ENCODE data around the gene AMDHD2. TPM values are rescaled to one million over a fixed set of nuclear protein-coding genes. Genes with fewer than 3 reads are reported as not detected.

Gene AMDHD2
- total RNA-seq, 4 donors from 2014 or later: 32.9 to 50.3 (median 42.2) TPM

- no peak for DNase-seq (ENCODE audit: low spot score in 2 of 2)
- 76 to 85% methylated on average over 59 to 60 of the region's 62 CpGs for WGBS, 2 donors
- no peak overlapping the region for H3K4me3 ChIP-seq (ENCODE audit: low read depth, poor library complexity, severe bottlenecking)
- intact Hi-C loops (cut with DNase I; ENCODE audit: low total_unique reads): no loop called here
- TF ChIP-seq POLR2A (IDR thresholded peaks at IDR 0.05) (no peak), CTCF (IDR thresholded peaks at IDR 0.05) (no peak)
Observed at GRCh38 chr16:2496223-2497115, 23.7 kb upstream of the AMDHD2 start.

- no peak overlapping the region for H3K4me3 ChIP-seq (ENCODE audit: low read depth, poor library complexity, severe bottlenecking)
- TF ChIP-seq POLR2A (IDR thresholded peaks at IDR 0.05) (no peak), CTCF (IDR thresholded peaks at IDR 0.05) (no peak)
- DNase-seq (ENCODE audit: low spot score in 2 of 2): no peak
- WGBS, 2 donors: 42 to 47% methylated on average over 18 to 21 of the region's 21 CpGs
- intact Hi-C loops (cut with DNase I; ENCODE audit: low total_unique reads): no loop called here
Observed at GRCh38 chr16:2497116-2497630, 23.0 kb upstream of the AMDHD2 start.

- TF ChIP-seq CTCF (IDR thresholded peaks at IDR 0.05) (no peak), POLR2A (IDR thresholded peaks at IDR 0.05) (no peak)
- H3K4me3 ChIP-seq (ENCODE audit: low read depth, poor library complexity, severe bottlenecking): no peak overlapping the region
- DNase-seq (ENCODE audit: low spot score in 2 of 2): no peak
Observed at GRCh38 chr16:2497695-2498484, 22.3 kb upstream of the AMDHD2 start.

GRCh38 chr16:2498531-2499253 lies 21.5 kb upstream of the AMDHD2 start:
- intact Hi-C loops (cut with DNase I; ENCODE audit: low total_unique reads): no loop called here
- WGBS, 2 donors: 46 to 59% methylated on average over 12 to 14 of the region's 15 CpGs
- peak in 1 of 2 donors; percentile 90 for DNase-seq (ENCODE audit: low spot score in 2 of 2)
- H3K4me3 ChIP-seq (ENCODE audit: low read depth, poor library complexity, severe bottlenecking): no peak overlapping the region
- TF ChIP-seq CTCF (IDR thresholded peaks at IDR 0.05) (no peak), POLR2A (IDR thresholded peaks at IDR 0.05) (no peak)

More at GRCh38 chr16:2497695-2498484, 22.3 kb upstream of the AMDHD2 start:
- intact Hi-C loops (cut with DNase I; ENCODE audit: low total_unique reads): no loop called here
- WGBS, 2 donors: 56 to 62% methylated on average over 17 to 24 of the region's 26 CpGs

GRCh38 chr16:2499454-2499853 lies 20.7 kb upstream of the AMDHD2 start:
- 50 to 52% methylated on average over 1 to 6 of the region's 6 CpGs for WGBS, 2 donors

More at GRCh38 chr16:2499454-2499853, 20.7 kb upstream of the AMDHD2 start:
- TF ChIP-seq CTCF (IDR thresholded peaks at IDR 0.05): no peak
- no peak for TF ChIP-seq POLR2A (IDR thresholded peaks at IDR 0.05)
- DNase-seq (ENCODE audit: low spot score in 2 of 2): no peak
- no peak overlapping the region for H3K4me3 ChIP-seq (ENCODE audit: low read depth, poor library complexity, severe bottlenecking)
- intact Hi-C loops (cut with DNase I; ENCODE audit: low total_unique reads): no loop called here
